GM12878 (cell line): ENCODE results near the gene ANKRD23. TPM values are rescaled to one million over a fixed set of nuclear protein-coding genes. Genes with fewer than 3 reads are reported as not detected.

Source experiments
- ATAC-seq: fragments of 200-7000 bp; cut with Tn5 transposase; 3 replicates; pipeline ENCODE4 v1.9.1; 2020; ENCODE audit warnings: mild to moderate bottlenecking, moderate library complexity
- BruUV-seq: library from RNA; stranded (reverse); fragments of 400-500 nt; replicated peaks from 2 replicates; lab custom pipeline; 2021; lab: Mats Ljungman, UMichigan
- CTCF ChIA-PET: fragments of 300-600 bp; sonication (Branson Sonifier 250); formaldehyde crosslinking; extraction: SDS; loops from one replicate; lab custom pipeline; 2021; ENCODE audit warnings: inconsistent platforms; lab: Yijun Ruan, JAX
- POLR2A ChIA-PET: fragments of 350-600 bp; formaldehyde crosslinking; extraction: SDS; loops from one replicate; lab custom pipeline; 2021; ENCODE audit warnings: inconsistent platforms; lab: Charles Lee
- RAD21 ChIA-PET: fragments of 300-600 bp; sonication (Branson Sonifier 250); formaldehyde crosslinking; loops from one replicate; lab custom pipeline; 2023; ENCODE audit warnings: antibody characterized with exemption; ENCODE audit not compliant: unreplicated experiment; lab: Charles Lee
- SMC1A ChIA-PET: fragments of 300-600 bp; sonication (Branson Sonifier 250); formaldehyde crosslinking; loops from one replicate; lab custom pipeline; 2023; ENCODE audit not compliant: unreplicated experiment, uncharacterized antibody; lab: Charles Lee
- DNase-seq: peaks from one replicate; pipeline ENCODE4 v3.0.0-alpha.2; 2011; ENCODE audit warnings: low read depth, low spot score
- FAIRE-seq: peaks from 3 replicates; lab custom pipeline; 2011; peaks lifted over from hg19 to GRCh38; lab: Jason Lieb, UNC
- H2AFZ ChIP-seq: 2 replicates; pipeline ENCODE4 v1.6.0; 2011; ENCODE audit warnings: low read depth, low read length, control low read depth; ENCODE audit not compliant: control insufficient read depth
- H3K27ac ChIP-seq: 2 replicates; pipeline ENCODE4 v1.5.1; 2011; ENCODE audit warnings: control low read depth; ENCODE audit not compliant: control insufficient read depth, insufficient read depth
- H3K27me3 ChIP-seq, 2 experiments: replicated peaks in 1 of 2; 2 replicates each; pipeline versions ENCODE4 v1.6.0 to v1.6.1; 2011; ENCODE audit warnings: low read length in 1 of 2; ENCODE audit not compliant: control insufficient read depth in 2 of 2, insufficient read depth in 2 of 2
- H3K36me3 ChIP-seq, 2 experiments: 2 replicates each; pipeline ENCODE4 v1.5.1; 2011; ENCODE audit warnings: low read length in 1 of 2; ENCODE audit not compliant: control insufficient read depth in 2 of 2, insufficient read depth in 2 of 2
- H3K4me1 ChIP-seq: 2 replicates; pipeline ENCODE4 v1.6.1; 2011; ENCODE audit warnings: mild to moderate bottlenecking, low read length, moderate library complexity, mixed read lengths; ENCODE audit not compliant: control insufficient read depth, insufficient read depth
- H3K4me2 ChIP-seq: 2 replicates; pipeline ENCODE4 v1.6.0; 2011; ENCODE audit warnings: control low read depth; ENCODE audit not compliant: control insufficient read depth, insufficient read depth
- H3K4me3 ChIP-seq: fragments of 200-600 bp; sonication (generic); 2 replicates; pipeline ENCODE4 v1.5.1; 2016
- H3K79me2 ChIP-seq: 2 replicates; pipeline ENCODE4 v1.6.0; 2011; ENCODE audit warnings: low read length; ENCODE audit not compliant: control insufficient read depth, insufficient read depth
- H3K9ac ChIP-seq: 2 replicates; pipeline ENCODE4 v1.8.0; 2011; ENCODE audit warnings: low read length, control low read depth, mixed read lengths; ENCODE audit not compliant: control insufficient read depth, insufficient read depth
- H3K9me3 ChIP-seq: replicated peaks from 3 replicates; pipeline ENCODE4 v1.5.1; 2011; ENCODE audit warnings: mild to moderate bottlenecking, low read length; ENCODE audit not compliant: control insufficient read depth, insufficient read depth
- H4K20me1 ChIP-seq: 2 replicates; pipeline ENCODE4 v1.6.0; 2011; ENCODE audit not compliant: control insufficient read depth, insufficient read depth
- CREM ChIP-seq: IDR thresholded peaks from 2 replicates; pipeline ENCODE4 v1.6.1; 2014; ENCODE audit warnings: antibody characterized with exemption, low read depth
- EGR1 ChIP-seq, 2 experiments: IDR thresholded peaks; 1 replicate in 1 of 2; 2 replicates in 1 of 2; pipeline ENCODE4 v1.6.1; 2011 to 2012; ENCODE audit warnings: low read depth in 2 of 2, low read length in 2 of 2, borderline replicate concordance in 1 of 2, mild to moderate bottlenecking in 1 of 2, moderate library complexity in 1 of 2
- FOS ChIP-seq: IDR thresholded peaks from 3 replicates; pipeline ENCODE4 v1.6.1; 2011; ENCODE audit warnings: borderline replicate concordance; ENCODE audit not compliant: insufficient read length; ENCODE audit errors: extremely low read depth
- HDAC2 ChIP-seq: fragments of 200-600 bp; sonication (generic); IDR thresholded peaks from 2 replicates; pipeline ENCODE4 v1.6.1; 2017
- HDGF ChIP-seq: fragments of 450-650 bp; IDR thresholded peaks from 2 replicates; pipeline ENCODE4 v1.6.1; 2016; ENCODE audit warnings: antibody characterized with exemption
- NFYB ChIP-seq: IDR thresholded peaks from 2 replicates; pipeline ENCODE4 v1.6.1; 2011; ENCODE audit warnings: low read depth, mild to moderate bottlenecking, low read length, improper control_type of control experiment, moderate library complexity; ENCODE audit not compliant: insufficient read depth
- RUNX3 ChIP-seq: IDR thresholded peaks from 2 replicates; pipeline ENCODE4 v1.6.1; 2012; ENCODE audit warnings: low read length, inconsistent platforms
- ZBTB11 ChIP-seq: fragments of 450-650 bp; formaldehyde crosslinking; IDR thresholded peaks from 2 replicates; pipeline ENCODE4 v1.5.0; 2022; ENCODE audit warnings: mild to moderate bottlenecking, missing genetic modification characterization
- ZBTB4 ChIP-seq: fragments of 450-650 bp; formaldehyde crosslinking; IDR thresholded peaks from 2 replicates; pipeline ENCODE4 v1.4.0; 2022; ENCODE audit warnings: mild to moderate bottlenecking, moderate library complexity
- WGBS: methylation state at CpG from one replicate; pipeline ENCODE4 v1.1.6; 2016; ENCODE audit warnings: low lambda C conversion rate; ENCODE audit not compliant: insufficient replicate concordance, insufficient coverage; ENCODE audit errors: missing lambda C conversion rate; 5-methylcytosine and 5-hydroxymethylcytosine counted together
- in situ Hi-C: fragments of 300-500 bp; cut with MboI; formaldehyde crosslinking; loops from 9 replicates; pipeline ENCODE4 v1.14.3; 2018; ENCODE audit warnings: mixed read lengths
- intact Hi-C: fragments of 100-400 bp; cut with micrococcal nuclease; formaldehyde crosslinking; loops from one replicate; pipeline ENCODE4 v1.14.2; 2022; ENCODE audit not compliant: unreplicated experiment
- polyA plus RNA-seq, 11 experiments: library from polyadenylated mRNA; depleted of rRNA in 4 of 11; unstranded in 6 of 11; stranded (reverse) in 5 of 11; fragments of >200 nt; fragmentation: Nextera tagmentation in 4 of 11; fragmentation: Illumina TruSeq in 1 of 11; extraction: Ambion mirVana in 4 of 11; extraction: Trizol in 1 of 11; gene quantifications; 1 replicate in 1 of 11; 2 replicates in 10 of 11; pipeline versions ENCODE4 v1.2.1 to v1.2.3, GENCODE V29; 2011 to 2016; ENCODE audit warnings: inconsistent platforms in 2 of 11, missing spikeins in 2 of 11, low read depth in 1 of 11
- total RNA-seq, 4 experiments: library from RNA; depleted of rRNA in 3 of 4; stranded (reverse); fragments of >200 nt in 3 of 4; fragmentation: Illumina TruSeq in 1 of 4; extraction: Trizol in 1 of 4; gene quantifications; 2 replicates each; pipeline versions ENCODE4 v1.2.1 to v1.2.3, GENCODE V29; 2013 to 2021
- TF ChIP-seq, protein P1 (sequence below): fragments of 450-650 bp; IDR thresholded peaks from 2 replicates; pipeline ENCODE4 v1.6.1; 2018; ENCODE audit warnings: borderline replicate concordance, mild to moderate bottlenecking; ENCODE audit not compliant: partially characterized antibody
- TF ChIP-seq, protein P2 (sequence below): fragments of 450-650 bp; IDR thresholded peaks from 2 replicates; pipeline ENCODE4 v1.6.1; 2014; ENCODE audit warnings: mild to moderate bottlenecking

The ANKRD23 gene
- total and polyA plus RNA-seq, 10 of the 15 experiments (the other 5 are each of a cell fraction or from before 2014, with no cell fraction given): 0.34 to 5.3 (median 2.7) TPM

GRCh38 chr2:96848264-96848663, 4.4 kb upstream of the ANKRD23 start:
- no peaks in the 10 kb centered on the region for H4K20me1 ChIP-seq
- TF ChIP-seq, protein P1, sequence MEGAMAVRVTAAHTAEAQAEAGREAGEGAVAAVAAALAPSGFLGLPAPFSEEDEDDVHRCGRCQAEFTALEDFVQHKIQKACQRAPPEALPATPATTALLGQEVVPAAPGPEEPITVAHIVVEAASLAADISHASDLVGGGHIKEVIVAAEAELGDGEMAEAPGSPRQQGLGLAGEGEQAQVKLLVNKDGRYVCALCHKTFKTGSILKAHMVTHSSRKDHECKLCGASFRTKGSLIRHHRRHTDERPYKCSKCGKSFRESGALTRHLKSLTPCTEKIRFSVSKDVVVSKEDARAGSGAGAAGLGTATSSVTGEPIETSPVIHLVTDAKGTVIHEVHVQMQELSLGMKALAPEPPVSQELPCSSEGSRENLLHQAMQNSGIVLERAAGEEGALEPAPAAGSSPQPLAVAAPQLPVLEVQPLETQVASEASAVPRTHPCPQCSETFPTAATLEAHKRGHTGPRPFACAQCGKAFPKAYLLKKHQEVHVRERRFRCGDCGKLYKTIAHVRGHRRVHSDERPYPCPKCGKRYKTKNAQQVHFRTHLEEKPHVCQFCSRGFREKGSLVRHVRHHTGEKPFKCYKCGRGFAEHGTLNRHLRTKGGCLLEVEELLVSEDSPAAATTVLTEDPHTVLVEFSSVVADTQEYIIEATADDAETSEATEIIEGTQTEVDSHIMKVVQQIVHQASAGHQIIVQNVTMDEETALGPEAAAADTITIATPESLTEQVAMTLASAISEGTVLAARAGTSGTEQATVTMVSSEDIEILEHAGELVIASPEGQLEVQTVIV: no peak
- TF ChIP-seq FOS (no peak), CREM (no peak), ZBTB4 (no peak), EGR1 (IDR thresholded peaks at IDR 0.05; ENCODE audit: borderline replicate concordance in 1 of 2, low read depth in 2 of 2, low read length in 2 of 2) (no peak), HDAC2 (no peak), RUNX3 (no peak), NFYB (no peak), HDGF (no peak), ZBTB11 (CRISPR knock-in tag) (no peak)
- TF ChIP-seq, protein P2, sequence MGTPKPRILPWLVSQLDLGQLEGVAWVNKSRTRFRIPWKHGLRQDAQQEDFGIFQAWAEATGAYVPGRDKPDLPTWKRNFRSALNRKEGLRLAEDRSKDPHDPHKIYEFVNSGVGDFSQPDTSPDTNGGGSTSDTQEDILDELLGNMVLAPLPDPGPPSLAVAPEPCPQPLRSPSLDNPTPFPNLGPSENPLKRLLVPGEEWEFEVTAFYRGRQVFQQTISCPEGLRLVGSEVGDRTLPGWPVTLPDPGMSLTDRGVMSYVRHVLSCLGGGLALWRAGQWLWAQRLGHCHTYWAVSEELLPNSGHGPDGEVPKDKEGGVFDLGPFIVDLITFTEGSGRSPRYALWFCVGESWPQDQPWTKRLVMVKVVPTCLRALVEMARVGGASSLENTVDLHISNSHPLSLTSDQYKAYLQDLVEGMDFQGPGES: no peak
- no peak for DNase-seq
- intact Hi-C loops (no loop called here), in situ Hi-C loops (no loop called here)
- peaks cover 3 to 7% of the 10 kb centered on the region in 2 experiments; a peak in 3 of 4 replicates for H3K36me3 ChIP-seq
- no peak overlapping the region for H2AFZ ChIP-seq
- H3K79me2 ChIP-seq: no peaks in the 10 kb centered on the region
- H3K4me1 ChIP-seq: no peaks in the 10 kb centered on the region
- 91% methylated on average over 9 of the region's 9 CpGs for WGBS
- FAIRE-seq: no peak
- ChIA-PET POLR2A (interaction anchor here (1.6 kb wide), 1 partner anchor 10 kb away, joined by 4 read pairs; the partner anchor contains the start of gene ANKRD39), SMC1A (no interaction called here), CTCF (interaction anchor here (0.7 to 1.0 kb wide), 2 partner anchors 9 to 291 kb away, joined by 3 to 4 read pairs; partner anchors contain the start of gene ANKRD39), RAD21 (interaction anchor here (1.1 kb wide), 1 partner anchor 115 kb away, joined by 3 read pairs; no protein-coding TSS in a partner anchor)
- no peaks in the 10 kb centered on the region for H3K27me3 ChIP-seq
- no peak overlapping the region for H3K4me2 ChIP-seq
- no peak for ATAC-seq
- BruUV-seq: no TSS peak
- H3K9me3 ChIP-seq: no peaks in the 10 kb centered on the region
- no peak overlapping the region for H3K27ac ChIP-seq
- H3K9ac ChIP-seq: no peak overlapping the region
- H3K4me3 ChIP-seq: no peak overlapping the region
